Keratinocyte (primary cell): Measurements from ENCODE around the gene SPIN2B. TPM values are rescaled to one million over a fixed set of nuclear protein-coding genes. Genes with fewer than 3 reads are reported as not detected.
"Not testable (repeated sequence)": the region's sequence is repeated elsewhere in the genome, so short reads cannot be mapped to it uniquely, and the experiment has no call there.

Source experiments
- DNase-seq: peaks from one replicate; pipeline ENCODE4 v3.0.0-alpha.2; 2011; ENCODE audit warnings: low read depth, missing footprints, low spot score
- FAIRE-seq: peaks from 2 replicates; lab custom pipeline; 2011; peaks lifted over from hg19 to GRCh38; lab: Jason Lieb, UNC
- H2AFZ ChIP-seq: 2 replicates; pipeline ENCODE4 v1.6.0; 2012; ENCODE audit warnings: low read length, control low read depth, inconsistent platforms; ENCODE audit not compliant: control insufficient read depth
- H3K27ac ChIP-seq: 2 replicates; pipeline ENCODE4 v1.5.1; 2011; ENCODE audit warnings: low read length; ENCODE audit not compliant: control insufficient read depth, insufficient read depth
- H3K27me3 ChIP-seq: 3 replicates; pipeline ENCODE4 v1.6.0; 2011; ENCODE audit warnings: low read length; ENCODE audit not compliant: control insufficient read depth, insufficient read depth; ENCODE audit errors: extremely low read depth
- H3K36me3 ChIP-seq, 2 experiments: 2 replicates in 1 of 2; 3 replicates in 1 of 2; pipeline ENCODE4 v1.5.1; 2011; ENCODE audit warnings: low read length in 2 of 2, mild to moderate bottlenecking in 1 of 2; ENCODE audit not compliant: control insufficient read depth in 2 of 2, insufficient read depth in 2 of 2; ENCODE audit errors: extremely low read depth in 1 of 2
- H3K4me1 ChIP-seq: 3 replicates; pipeline ENCODE4 v1.5.1; 2011; ENCODE audit warnings: low read length; ENCODE audit not compliant: control insufficient read depth, insufficient read depth; ENCODE audit errors: extremely low read depth
- H3K4me2 ChIP-seq: 3 replicates; pipeline ENCODE4 v1.6.0; 2011; ENCODE audit warnings: low read depth, low read length; ENCODE audit not compliant: control insufficient read depth, insufficient read depth; ENCODE audit errors: extremely low read depth
- H3K4me3 ChIP-seq, 3 experiments: fragments of 200-600 bp in 1 of 3; sonication (generic) in 1 of 3; 2 replicates in 2 of 3; 3 replicates in 1 of 3; pipeline ENCODE4 v1.5.1; 2011 to 2016; ENCODE audit warnings: low read length in 3 of 3, mild to moderate bottlenecking in 3 of 3, control low read depth in 2 of 3, inconsistent platforms in 1 of 3, low read depth in 1 of 3, mixed read lengths in 1 of 3, mixed run types in 1 of 3, moderate library complexity in 1 of 3; ENCODE audit not compliant: control insufficient read depth in 2 of 3, insufficient read depth in 2 of 3; ENCODE audit errors: extremely low read depth in 1 of 3
- H3K79me2 ChIP-seq: 2 replicates; pipeline ENCODE4 v1.6.0; 2012; ENCODE audit warnings: low read length; ENCODE audit not compliant: control insufficient read depth, insufficient read depth
- H3K9ac ChIP-seq: 3 replicates; pipeline ENCODE4 v1.6.0; 2011; ENCODE audit warnings: low read length; ENCODE audit not compliant: control insufficient read depth, insufficient read depth; ENCODE audit errors: extremely low read depth
- H3K9me1 ChIP-seq: 3 replicates; pipeline ENCODE4 v1.6.0; 2011; ENCODE audit warnings: low read length; ENCODE audit not compliant: control insufficient read depth, insufficient read depth; ENCODE audit errors: extremely low read depth
- H3K9me3 ChIP-seq: 2 replicates; pipeline ENCODE4 v1.5.1; 2012; ENCODE audit warnings: low read depth, low read length; ENCODE audit not compliant: control insufficient read depth
- H4K20me1 ChIP-seq: 3 replicates; pipeline ENCODE4 v1.6.0; 2011; ENCODE audit warnings: low read length; ENCODE audit not compliant: control insufficient read depth, insufficient read depth; ENCODE audit errors: extremely low read depth
- CTCF ChIP-seq, 3 experiments: IDR thresholded peaks in 1 of 3; conservative IDR thresholded peaks in 1 of 3; optimal IDR thresholded peaks in 1 of 3; 2 replicates in 2 of 3; 3 replicates in 1 of 3; pipeline versions ENCODE3 to v1.5.1; 2011; ENCODE audit warnings: low read length in 3 of 3, mild to moderate bottlenecking in 3 of 3, moderate library complexity in 2 of 3, control low read depth in 1 of 3, inconsistent platforms in 1 of 3; ENCODE audit not compliant: insufficient read depth in 2 of 3; ENCODE audit errors: extremely low read depth in 1 of 3
- EZH2 ChIP-seq: IDR thresholded peaks from one replicate; pipeline ENCODE4 v1.6.1; 2012; ENCODE audit warnings: inconsistent platforms, mild to moderate bottlenecking, low read length, moderate library complexity
- dilution Hi-C: fragments of 300-500 bp; cut with MboI; formaldehyde crosslinking; loops from one replicate; pipeline ENCODE4 v1.7.0; 2020; ENCODE audit warnings: low sequenced_read_pairs; ENCODE audit not compliant: extremely low pct_ligation_motif_present
- polyA plus RNA-seq, 5 experiments: library from polyadenylated mRNA; depleted of rRNA in 3 of 5; stranded (reverse) in 3 of 5; stranded (forward) in 1 of 5; unstranded in 1 of 5; fragments of >200 nt; gene quantifications; 1 replicate in 1 of 5; 2 replicates in 3 of 5; 3 replicates in 1 of 5; pipeline versions ENCODE4 v1.2.1 to v1.2.3, GENCODE V29; 2011 to 2012; ENCODE audit warnings: missing spikeins in 2 of 5, low read depth in 1 of 5, low replicate concordance in 1 of 5

SPIN2B gene
- polyA plus RNA-seq, 1 donor (not counting 4 experiments of a cell fraction or from before 2014, with no cell fraction given), result 9.7 TPM

- H2AFZ ChIP-seq, result no peak overlapping the region
- no peaks in the 10 kb centered on the region for H3K4me1 ChIP-seq
- H3K9me1 ChIP-seq, result no peaks in the 10 kb centered on the region
- no peaks in the 10 kb centered on the region for H3K27me3 ChIP-seq
- H3K36me3 ChIP-seq, result no peaks in the 10 kb centered on the region
- FAIRE-seq (no peak), DNase-seq (no peak)
- H3K79me2 ChIP-seq, result no peaks in the 10 kb centered on the region
- H3K9me3 ChIP-seq, result no peaks in the 10 kb centered on the region
- H3K27ac ChIP-seq, result no peak overlapping the region
- H3K9ac ChIP-seq, result no peak overlapping the region
- no peak overlapping the region for H3K4me2 ChIP-seq
- H4K20me1 ChIP-seq, result no peaks in the 10 kb centered on the region
- dilution Hi-C loops, result no loop called here
- no peak overlapping the region for H3K4me3 ChIP-seq
- no peak for TF ChIP-seq EZH2
- no peak for TF ChIP-seq CTCF (optimal IDR thresholded peaks at IDR 0.05 in 1 of 3, IDR thresholded peaks at IDR 0.05 in 1 of 3, conservative IDR thresholded peaks at IDR 0.05 in 1 of 3; ENCODE audit: extremely low read depth in 1 of 3, insufficient read depth in 2 of 3, low read length in 3 of 3)
Observed at GRCh38 chrX:57133706-57134105, 12.4 kb upstream of the SPIN2B start.

DNA sequence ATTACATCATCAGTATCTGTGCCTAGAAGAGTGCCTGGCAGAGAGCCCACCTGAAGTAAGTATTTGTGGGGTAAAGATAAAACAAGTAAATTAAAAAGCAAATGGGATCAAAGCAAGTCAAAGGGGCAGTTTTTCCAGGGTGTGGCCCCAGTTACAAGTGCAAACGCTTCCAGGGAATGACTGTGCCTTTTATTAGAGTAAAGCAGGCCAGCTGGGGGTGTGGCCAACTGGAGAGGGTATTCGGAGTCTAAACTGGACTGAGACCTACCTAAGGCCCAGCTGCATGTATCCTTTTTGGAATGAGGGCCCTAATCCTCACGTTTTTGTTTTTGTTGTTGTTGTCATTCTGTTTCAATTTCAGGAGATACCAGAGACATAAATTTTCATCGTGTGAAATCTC, 11.9 kb upstream of the SPIN2B start:
- H3K27ac ChIP-seq, H2AFZ ChIP-seq, H3K4me1 ChIP-seq, H4K20me1 ChIP-seq, FAIRE-seq, H3K9ac ChIP-seq, H3K9me3 ChIP-seq, H3K36me3 ChIP-seq, H3K9me1 ChIP-seq, H3K79me2 ChIP-seq, H3K27me3 ChIP-seq, DNase-seq, H3K4me3 ChIP-seq, dilution Hi-C loops, H3K4me2 ChIP-seq: not testable (repeated sequence)

DNA sequence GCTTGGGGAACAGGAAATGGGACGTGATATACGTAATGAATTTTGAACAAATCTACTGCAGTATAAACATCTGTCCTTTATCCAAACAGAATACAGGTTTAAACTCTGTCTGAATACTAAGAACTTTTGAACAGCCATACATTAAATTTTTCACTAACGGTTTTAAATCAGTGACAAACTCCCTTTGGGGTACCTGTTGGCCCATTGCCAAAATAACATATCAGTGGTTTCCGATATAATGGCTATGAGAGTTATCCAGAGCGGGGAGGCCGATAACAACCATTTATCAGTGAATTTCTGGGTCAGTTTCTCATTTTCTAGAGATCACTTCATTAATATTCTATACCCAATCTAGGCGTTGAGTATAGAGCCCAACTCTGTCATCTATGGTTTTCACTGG, 10.7 kb upstream of the SPIN2B start:
- TF ChIP-seq CTCF (optimal IDR thresholded peaks at IDR 0.05 in 1 of 3, IDR thresholded peaks at IDR 0.05 in 1 of 3, conservative IDR thresholded peaks at IDR 0.05 in 1 of 3; ENCODE audit: extremely low read depth in 1 of 3, insufficient read depth in 2 of 3, low read length in 3 of 3), result no peak
- TF ChIP-seq EZH2, result no peak
- Histone ChIP-seq H3K4me2 (no peak overlapping the region), H3K9ac (no peak overlapping the region), H3K9me1 (no peaks in the 10 kb centered on the region), H2AFZ (no peak overlapping the region), H3K4me1 (no peaks in the 10 kb centered on the region), H3K4me3 (no peak overlapping the region), H3K27ac (no peak overlapping the region), H3K27me3 (no peaks in the 10 kb centered on the region), H3K79me2 (no peaks in the 10 kb centered on the region), H4K20me1 (no peaks in the 10 kb centered on the region), H3K9me3 (no peaks in the 10 kb centered on the region), H3K36me3 (no peaks in the 10 kb centered on the region)
- DNase-seq, result no peak
- dilution Hi-C loops, result no loop called here
- no peak for FAIRE-seq
